Liver (tissue), 9 donors: ENCODE data around the gene ZSWIM4. TPM values are rescaled to one million over a fixed set of nuclear protein-coding genes. Genes with fewer than 3 reads are reported as not detected.

Experiments
- DNase-seq: peaks from one replicate; pipeline ENCODE4 v3.0.0-alpha.2; 2017; ENCODE audit warnings: low spot score
- H3K27ac ChIP-seq, 2 donors: one replicate each; pipeline ENCODE4 v1.7.0; 2013; ENCODE audit warnings: inconsistent platforms in 2 of 2, low read length in 2 of 2, control low read depth in 1 of 2, low read depth in 1 of 2, mild to moderate bottlenecking in 1 of 2
- H3K27me3 ChIP-seq, 4 donors: one replicate each; pipeline versions ENCODE4 v1.6.1 to v1.7.0; 2013; ENCODE audit warnings: low read length in 3 of 4, inconsistent platforms in 1 of 4, mild to moderate bottlenecking in 1 of 4, moderate library complexity in 1 of 4; ENCODE audit not compliant: control insufficient read depth in 4 of 4, insufficient read depth in 4 of 4
- H3K36me3 ChIP-seq, 4 donors: one replicate each; pipeline versions ENCODE4 v1.6.1 to v1.7.0; 2013; ENCODE audit warnings: low read length in 3 of 4, mild to moderate bottlenecking in 3 of 4, low read depth in 1 of 4, moderate library complexity in 1 of 4; ENCODE audit not compliant: control insufficient read depth in 4 of 4, insufficient read depth in 3 of 4
- H3K4me1 ChIP-seq, 4 donors: one replicate each; pipeline versions ENCODE4 v1.6.1 to v1.7.0; 2013; ENCODE audit warnings: low read length in 3 of 4, mild to moderate bottlenecking in 3 of 4, moderate library complexity in 1 of 4; ENCODE audit not compliant: control insufficient read depth in 4 of 4, insufficient read depth in 4 of 4
- H3K4me3 ChIP-seq, 3 donors: one replicate each; pipeline versions ENCODE4 v1.6.1 to v1.7.0; 2013; ENCODE audit warnings: low read length in 3 of 3, control low read depth in 1 of 3, low read depth in 1 of 3, mild to moderate bottlenecking in 1 of 3
- H3K9ac ChIP-seq, 2 donors: one replicate each; pipeline ENCODE4 v1.7.0; 2013; ENCODE audit warnings: low read length in 2 of 2, mild to moderate bottlenecking in 2 of 2, moderate library complexity in 2 of 2, control low read depth in 1 of 2, low read depth in 1 of 2
- H3K9me3 ChIP-seq, 4 donors: one replicate each; pipeline versions ENCODE4 v1.6.1 to v1.7.0; 2013; ENCODE audit warnings: low read length in 3 of 4; ENCODE audit not compliant: control insufficient read depth in 4 of 4
- EGR1 ChIP-seq, 2 donors: IDR thresholded peaks; 2 replicates each; pipeline ENCODE4 v1.6.1; 2016 to 2018; ENCODE audit warnings: antibody characterized with exemption in 2 of 2, low read depth in 2 of 2
- GABPA ChIP-seq, 2 donors: IDR thresholded peaks in 1 of 2; conservative IDR thresholded peaks in 1 of 2; 2 replicates each; pipeline ENCODE4 v1.6.1; 2016; ENCODE audit warnings: antibody characterized with exemption in 2 of 2, mild to moderate bottlenecking in 1 of 2, moderate library complexity in 1 of 2
- HNF4A ChIP-seq, 2 donors: conservative IDR thresholded peaks; 2 replicates each; pipeline ENCODE4 v1.6.1; 2016; ENCODE audit warnings: antibody characterized with exemption in 2 of 2, mild to moderate bottlenecking in 2 of 2
- HNF4G ChIP-seq: IDR thresholded peaks from 2 replicates; pipeline ENCODE4 v1.6.1; 2016; ENCODE audit warnings: antibody characterized with exemption
- JUND ChIP-seq, 2 donors: IDR thresholded peaks; 2 replicates each; pipeline ENCODE4 v1.6.1; 2016; ENCODE audit warnings: antibody characterized with exemption in 2 of 2
- NR2F2 ChIP-seq: IDR thresholded peaks from 2 replicates; pipeline ENCODE4 v1.6.1; 2016; ENCODE audit warnings: antibody characterized with exemption
- RAD21 ChIP-seq, 2 donors: IDR thresholded peaks; 2 replicates each; pipeline ENCODE4 v1.6.1; 2016; ENCODE audit warnings: antibody characterized with exemption in 2 of 2, mild to moderate bottlenecking in 2 of 2
- RXRA ChIP-seq, 2 donors: IDR thresholded peaks; 2 replicates each; pipeline ENCODE4 v1.6.1; 2017 to 2018; ENCODE audit warnings: antibody characterized with exemption in 2 of 2, mild to moderate bottlenecking in 1 of 2
- SP1 ChIP-seq: IDR thresholded peaks from 2 replicates; pipeline ENCODE4 v1.6.1; 2018; ENCODE audit warnings: antibody characterized with exemption, mild to moderate bottlenecking
- TAF1 ChIP-seq: conservative IDR thresholded peaks from 2 replicates; pipeline ENCODE4 v1.6.1; 2016; ENCODE audit warnings: antibody characterized with exemption, mild to moderate bottlenecking
- YY1 ChIP-seq: IDR thresholded peaks from 2 replicates; pipeline ENCODE4 v1.6.1; 2016; ENCODE audit warnings: antibody characterized with exemption, mild to moderate bottlenecking
- WGBS: extraction: QIAGEN DNeasy Blood & Tissue Kit; methylation state at CpG from one replicate; pipeline ENCODE4 v1.1.7; 2013; 5-methylcytosine and 5-hydroxymethylcytosine counted together
- polyA plus RNA-seq, 2 donors: library from polyadenylated mRNA; stranded (reverse) in 1 of 2; unstranded in 1 of 2; fragments of 200-250 nt in 1 of 2; fragments of >200 nt in 1 of 2; fragmentation: Nextera tagmentation in 1 of 2; extraction: Ambion mirVana in 1 of 2; gene quantifications; one replicate each; pipeline versions ENCODE4 v1.2.1 to v1.2.3, GENCODE V29; 2013 to 2015
- total RNA-seq, 2 donors: library from RNA; depleted of rRNA; stranded (reverse); fragments of >200 nt; gene quantifications; one replicate each; pipeline ENCODE4 v1.2.3, GENCODE V29; 2014
- TF ChIP-seq, protein P1 (sequence below): IDR thresholded peaks from 2 replicates; pipeline ENCODE4 v1.6.1; 2016; ENCODE audit warnings: antibody characterized with exemption
- TF ChIP-seq, protein P2 (sequence below): fragments of 150-350 bp; IDR thresholded peaks from 2 replicates; pipeline ENCODE4 v1.5.1; 2017; ENCODE audit warnings: improper control_type of control experiment, low read depth, low read length; ENCODE audit not compliant: missing input control
- TF ChIP-seq, protein P3 (sequence below): IDR thresholded peaks from 2 replicates; pipeline ENCODE4 v1.6.1; 2016; ENCODE audit warnings: antibody characterized with exemption
- TF ChIP-seq, protein P4 (sequence below): IDR thresholded peaks from 2 replicates; pipeline ENCODE4 v1.6.1; 2016; ENCODE audit warnings: antibody characterized with exemption
- TF ChIP-seq, protein P5 (sequence below): IDR thresholded peaks from 2 replicates; pipeline ENCODE4 v1.6.1; 2016; ENCODE audit warnings: antibody characterized with exemption, mild to moderate bottlenecking
- donor health status: healthy.
- donor health status: healthy.
- donor health status: healthy.
- donor health status: healthy.
- donor health status: healthy.

ZSWIM4 gene
- total and polyA plus RNA-seq, 4 donors, result 0.14 to 2.2 (median 1.2) TPM

DNA sequence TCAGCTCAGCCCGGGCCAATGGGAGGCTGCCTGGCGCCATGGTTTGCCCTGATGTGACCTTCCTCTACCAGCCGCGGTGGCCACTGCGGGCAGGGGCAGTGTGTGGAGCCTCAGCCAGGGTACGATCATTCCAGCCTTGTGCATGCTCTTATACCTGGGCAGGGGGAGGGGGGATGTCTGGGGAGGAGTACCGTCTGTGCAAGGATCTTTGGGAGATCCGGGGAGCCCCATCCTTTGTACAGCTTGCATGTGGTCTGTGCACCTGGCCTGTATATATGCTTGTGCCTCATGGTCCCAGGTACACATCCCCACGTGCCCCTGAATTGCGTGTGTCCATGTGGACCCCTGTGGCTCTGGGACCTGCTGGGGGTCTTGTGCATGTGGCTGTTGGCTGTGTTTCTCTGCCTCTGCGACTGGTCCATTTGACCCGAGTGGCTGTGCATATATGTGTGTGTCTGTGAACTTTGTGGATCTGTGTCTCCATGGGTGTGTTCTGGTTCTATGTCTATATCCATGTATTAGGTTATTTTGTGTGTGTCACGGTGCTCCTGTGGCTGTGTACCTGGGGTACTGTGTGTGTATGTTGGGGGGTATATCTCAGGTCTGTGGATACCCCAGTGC, 68.9 kb downstream of the ZSWIM4 start:
- no peak overlapping the region for H3K27ac ChIP-seq
- no peak overlapping the region for H3K9ac ChIP-seq
- 22% methylated on average over 13 of the region's 13 CpGs for WGBS
- no peaks in the 10 kb centered on the region for H3K9me3 ChIP-seq
- no peak overlapping the region for H3K4me3 ChIP-seq
- peaks cover 0 to 8% (median 0%) of the 10 kb centered on the region in 4 donors for H3K27me3 ChIP-seq
- H3K4me1 ChIP-seq, result peaks cover 5 to 14% (median 9%) of the 10 kb centered on the region in 4 donors
- TF ChIP-seq EGR1 (IDR thresholded peaks at IDR 0.05; ENCODE audit: low read depth in 2 of 2) (no peak), TAF1 (no peak), JUND (IDR thresholded peaks at IDR 0.05) (no peak), HNF4A (conservative IDR thresholded peaks at IDR 0.05) (no peak), NR2F2 (no peak), SP1 (no peak), RAD21 (IDR thresholded peaks at IDR 0.05) (no peak), YY1 (no peak), RXRA (IDR thresholded peaks at IDR 0.05) (no peak), GABPA (IDR thresholded peaks at IDR 0.05 in 1 of 2, conservative IDR thresholded peaks at IDR 0.05 in 1 of 2) (no peak), HNF4G (no peak)
- TF ChIP-seq, protein P1, sequence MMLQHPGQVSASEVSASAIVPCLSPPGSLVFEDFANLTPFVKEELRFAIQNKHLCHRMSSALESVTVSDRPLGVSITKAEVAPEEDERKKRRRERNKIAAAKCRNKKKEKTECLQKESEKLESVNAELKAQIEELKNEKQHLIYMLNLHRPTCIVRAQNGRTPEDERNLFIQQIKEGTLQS, result no peak
- TF ChIP-seq, protein P2, sequence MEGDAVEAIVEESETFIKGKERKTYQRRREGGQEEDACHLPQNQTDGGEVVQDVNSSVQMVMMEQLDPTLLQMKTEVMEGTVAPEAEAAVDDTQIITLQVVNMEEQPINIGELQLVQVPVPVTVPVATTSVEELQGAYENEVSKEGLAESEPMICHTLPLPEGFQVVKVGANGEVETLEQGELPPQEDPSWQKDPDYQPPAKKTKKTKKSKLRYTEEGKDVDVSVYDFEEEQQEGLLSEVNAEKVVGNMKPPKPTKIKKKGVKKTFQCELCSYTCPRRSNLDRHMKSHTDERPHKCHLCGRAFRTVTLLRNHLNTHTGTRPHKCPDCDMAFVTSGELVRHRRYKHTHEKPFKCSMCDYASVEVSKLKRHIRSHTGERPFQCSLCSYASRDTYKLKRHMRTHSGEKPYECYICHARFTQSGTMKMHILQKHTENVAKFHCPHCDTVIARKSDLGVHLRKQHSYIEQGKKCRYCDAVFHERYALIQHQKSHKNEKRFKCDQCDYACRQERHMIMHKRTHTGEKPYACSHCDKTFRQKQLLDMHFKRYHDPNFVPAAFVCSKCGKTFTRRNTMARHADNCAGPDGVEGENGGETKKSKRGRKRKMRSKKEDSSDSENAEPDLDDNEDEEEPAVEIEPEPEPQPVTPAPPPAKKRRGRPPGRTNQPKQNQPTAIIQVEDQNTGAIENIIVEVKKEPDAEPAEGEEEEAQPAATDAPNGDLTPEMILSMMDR, result no peak
- TF ChIP-seq, protein P3, sequence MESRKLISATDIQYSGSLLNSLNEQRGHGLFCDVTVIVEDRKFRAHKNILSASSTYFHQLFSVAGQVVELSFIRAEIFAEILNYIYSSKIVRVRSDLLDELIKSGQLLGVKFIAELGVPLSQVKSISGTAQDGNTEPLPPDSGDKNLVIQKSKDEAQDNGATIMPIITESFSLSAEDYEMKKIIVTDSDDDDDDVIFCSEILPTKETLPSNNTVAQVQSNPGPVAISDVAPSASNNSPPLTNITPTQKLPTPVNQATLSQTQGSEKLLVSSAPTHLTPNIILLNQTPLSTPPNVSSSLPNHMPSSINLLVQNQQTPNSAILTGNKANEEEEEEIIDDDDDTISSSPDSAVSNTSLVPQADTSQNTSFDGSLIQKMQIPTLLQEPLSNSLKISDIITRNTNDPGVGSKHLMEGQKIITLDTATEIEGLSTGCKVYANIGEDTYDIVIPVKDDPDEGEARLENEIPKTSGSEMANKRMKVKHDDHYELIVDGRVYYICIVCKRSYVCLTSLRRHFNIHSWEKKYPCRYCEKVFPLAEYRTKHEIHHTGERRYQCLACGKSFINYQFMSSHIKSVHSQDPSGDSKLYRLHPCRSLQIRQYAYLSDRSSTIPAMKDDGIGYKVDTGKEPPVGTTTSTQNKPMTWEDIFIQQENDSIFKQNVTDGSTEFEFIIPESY, result no peak
- TF ChIP-seq, protein P4, sequence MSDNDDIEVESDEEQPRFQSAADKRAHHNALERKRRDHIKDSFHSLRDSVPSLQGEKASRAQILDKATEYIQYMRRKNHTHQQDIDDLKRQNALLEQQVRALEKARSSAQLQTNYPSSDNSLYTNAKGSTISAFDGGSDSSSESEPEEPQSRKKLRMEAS, result no peak
- TF ChIP-seq, protein P5, sequence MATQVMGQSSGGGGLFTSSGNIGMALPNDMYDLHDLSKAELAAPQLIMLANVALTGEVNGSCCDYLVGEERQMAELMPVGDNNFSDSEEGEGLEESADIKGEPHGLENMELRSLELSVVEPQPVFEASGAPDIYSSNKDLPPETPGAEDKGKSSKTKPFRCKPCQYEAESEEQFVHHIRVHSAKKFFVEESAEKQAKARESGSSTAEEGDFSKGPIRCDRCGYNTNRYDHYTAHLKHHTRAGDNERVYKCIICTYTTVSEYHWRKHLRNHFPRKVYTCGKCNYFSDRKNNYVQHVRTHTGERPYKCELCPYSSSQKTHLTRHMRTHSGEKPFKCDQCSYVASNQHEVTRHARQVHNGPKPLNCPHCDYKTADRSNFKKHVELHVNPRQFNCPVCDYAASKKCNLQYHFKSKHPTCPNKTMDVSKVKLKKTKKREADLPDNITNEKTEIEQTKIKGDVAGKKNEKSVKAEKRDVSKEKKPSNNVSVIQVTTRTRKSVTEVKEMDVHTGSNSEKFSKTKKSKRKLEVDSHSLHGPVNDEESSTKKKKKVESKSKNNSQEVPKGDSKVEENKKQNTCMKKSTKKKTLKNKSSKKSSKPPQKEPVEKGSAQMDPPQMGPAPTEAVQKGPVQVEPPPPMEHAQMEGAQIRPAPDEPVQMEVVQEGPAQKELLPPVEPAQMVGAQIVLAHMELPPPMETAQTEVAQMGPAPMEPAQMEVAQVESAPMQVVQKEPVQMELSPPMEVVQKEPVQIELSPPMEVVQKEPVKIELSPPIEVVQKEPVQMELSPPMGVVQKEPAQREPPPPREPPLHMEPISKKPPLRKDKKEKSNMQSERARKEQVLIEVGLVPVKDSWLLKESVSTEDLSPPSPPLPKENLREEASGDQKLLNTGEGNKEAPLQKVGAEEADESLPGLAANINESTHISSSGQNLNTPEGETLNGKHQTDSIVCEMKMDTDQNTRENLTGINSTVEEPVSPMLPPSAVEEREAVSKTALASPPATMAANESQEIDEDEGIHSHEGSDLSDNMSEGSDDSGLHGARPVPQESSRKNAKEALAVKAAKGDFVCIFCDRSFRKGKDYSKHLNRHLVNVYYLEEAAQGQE, result no peak
- peaks cover 0 to 1% (median 0%) of the 10 kb centered on the region in 4 donors for H3K36me3 ChIP-seq
- no peak for DNase-seq
